GM19397 (cell line): Measurements from ENCODE around the gene SP7.
A peak's percentile ranks its signal among the peaks of the same experiment; 100 is the strongest.
"Not testable (repeated sequence)": the region's sequence is repeated elsewhere in the genome, so short reads cannot be mapped to it uniquely, and the experiment has no call there.

Source experiments
- ATAC-seq: cut with Tn5 transposase; IDR thresholded peaks from one replicate; pipeline ENCODE4 v1.9.1; 2021; ENCODE audit warnings: mild to moderate bottlenecking, moderate library complexity; ENCODE audit not compliant: unreplicated experiment

Gene SP7

GRCh38 chr12:53347905-53348304, 11.8 kb upstream of the SP7 start:
- ATAC-seq: no peak

- no peak for ATAC-seq
Observed at GRCh38 chr12:53346491-53346890, 10.3 kb upstream of the SP7 start.

GRCh38 chr12:53345486-53346188, 9.5 kb upstream of the SP7 start:
- no peak for ATAC-seq

- peak; percentile 65 for ATAC-seq
Observed at GRCh38 chr12:53344824-53345485, 8.8 kb upstream of the SP7 start.

GRCh38 chr12:53344487-53344823, 8.3 kb upstream of the SP7 start:
- ATAC-seq: peak; percentile 27

GRCh38 chr12:53343969-53344368, 7.8 kb upstream of the SP7 start:
- ATAC-seq: no peak

GRCh38 chr12:53343449-53343848, 7.3 kb upstream of the SP7 start:
- ATAC-seq: no peak

GRCh38 chr12:53340398-53340797, 4.2 kb upstream of the SP7 start:
- no peak for ATAC-seq

GRCh38 chr12:53338916-53339315, 2.8 kb upstream of the SP7 start:
- ATAC-seq: no peak

GRCh38 chr12:53338017-53338416, 1.9 kb upstream of the SP7 start:
- ATAC-seq: no peak

- ATAC-seq: no peak
Observed at GRCh38 chr12:53334822-53335221, 1.3 kb downstream of the SP7 start.

GRCh38 chr12:53333845-53334244, 2.3 kb downstream of the SP7 start:
- ATAC-seq: no peak

GRCh38 chr12:53333289-53333688, 2.9 kb downstream of the SP7 start:
- ATAC-seq: no peak

- no peak for ATAC-seq
Observed at GRCh38 chr12:53332744-53333143, 3.4 kb downstream of the SP7 start.

GRCh38 chr12:53332339-53332738, 3.8 kb downstream of the SP7 start:
- not testable (repeated sequence) for ATAC-seq

- no peak for ATAC-seq
Observed at GRCh38 chr12:53330671-53331070, 5.5 kb downstream of the SP7 start.

- no peak for ATAC-seq
Observed at GRCh38 chr12:53328043-53328435, 8.1 kb downstream of the SP7 start.

- no peak for ATAC-seq
Observed at GRCh38 chr12:53327435-53328042, 8.6 kb downstream of the SP7 start.

GRCh38 chr12:53326460-53327185, 9.5 kb downstream of the SP7 start:
- no peak for ATAC-seq

GRCh38 chr12:53325511-53326061, 10.6 kb downstream of the SP7 start:
- ATAC-seq: no peak

- ATAC-seq: peak; percentile 51
Observed at GRCh38 chr12:53324779-53325510, 11.2 kb downstream of the SP7 start.
